Measurements from ENCODE around the gene MCF2. TPM values are rescaled to one million over a fixed set of nuclear protein-coding genes. Genes with fewer than 3 reads are reported as not detected.

MCF2 gene
- total RNA-seq, 1 experiment from 2014 or later, result not detected

- intact Hi-C loops (cut with micrococcal nuclease; ENCODE audit: unreplicated experiment), result no loop called here
- no peak overlapping the region for H3K4me2 ChIP-seq
Measured at GRCh38 chrX:139566981-139567380, 141.0 kb downstream of the MCF2 start.

GRCh38 chrX:139563251-139563650 lies 144.7 kb downstream of the MCF2 start:
- POLR2A ChIA-PET (ENCODE audit: unreplicated experiment), result no interaction called here
- Histone ChIP-seq H3K9me3 (ENCODE audit: insufficient read depth, low read depth) (no peaks in the 10 kb centered on the region), H4K20me1 (ENCODE audit: insufficient read depth) (no peaks in the 10 kb centered on the region), H3K4me2 (no peak overlapping the region), H2AFZ (no peak overlapping the region), H3K27ac (no peak overlapping the region), H3K27me3 (ENCODE audit: insufficient read depth, low read depth) (no peaks in the 10 kb centered on the region), H3K4me3 (no peak overlapping the region), H3K79me2 (ENCODE audit: low read depth) (no peaks in the 10 kb centered on the region), H3K36me3 (ENCODE audit: low read depth) (no peaks in the 10 kb centered on the region), H3K4me1 (replicated peaks; ENCODE audit: insufficient read depth) (no peaks in the 10 kb centered on the region), H3F3A (ENCODE audit: insufficient read depth, low read depth) (no peaks in the 10 kb centered on the region), H3K9me2 (ENCODE audit: insufficient read depth) (no peaks in the 10 kb centered on the region)
- no TSS peak for BruUV-seq (replicated peaks)
- no peak for TF ChIP-seq CTCF (conservative IDR thresholded peaks at IDR 0.05)
- TF ChIP-seq EZH2 (IDR thresholded peaks at IDR 0.05; ENCODE audit: low read depth), result no peak
- CTCF ChIA-PET, result no interaction called here
- no peak for DNase-seq
- intact Hi-C loops (cut with micrococcal nuclease; ENCODE audit: unreplicated experiment), result no loop called here

More at GRCh38 chrX:139566981-139567380, 141.0 kb downstream of the MCF2 start:
- Histone ChIP-seq H3K9me3 (ENCODE audit: insufficient read depth, low read depth) (no peaks in the 10 kb centered on the region), H3K79me2 (ENCODE audit: low read depth) (no peaks in the 10 kb centered on the region), H3K9me2 (ENCODE audit: insufficient read depth) (no peaks in the 10 kb centered on the region), H3K4me1 (replicated peaks; ENCODE audit: insufficient read depth) (no peaks in the 10 kb centered on the region), H3K36me3 (ENCODE audit: low read depth) (no peaks in the 10 kb centered on the region), H2AFZ (no peak overlapping the region), H3K4me3 (no peak overlapping the region), H3K27ac (no peak overlapping the region), H3F3A (ENCODE audit: insufficient read depth, low read depth) (no peaks in the 10 kb centered on the region), H3K27me3 (ENCODE audit: insufficient read depth, low read depth) (no peaks in the 10 kb centered on the region), H4K20me1 (ENCODE audit: insufficient read depth) (no peaks in the 10 kb centered on the region)
- ChIA-PET POLR2A (ENCODE audit: unreplicated experiment) (no interaction called here), CTCF (no interaction called here)
- TF ChIP-seq CTCF (conservative IDR thresholded peaks at IDR 0.05) (no peak), EZH2 (IDR thresholded peaks at IDR 0.05; ENCODE audit: low read depth) (no peak)
- no TSS peak for BruUV-seq (replicated peaks)
- DNase-seq, result no peak

- no peaks in the 10 kb centered on the region for H3K4me1 ChIP-seq (replicated peaks; ENCODE audit: insufficient read depth)
- intact Hi-C loops (cut with micrococcal nuclease; ENCODE audit: unreplicated experiment), result no loop called here
- no peaks in the 10 kb centered on the region for H4K20me1 ChIP-seq (ENCODE audit: insufficient read depth)
- ChIA-PET CTCF (no interaction called here), POLR2A (ENCODE audit: unreplicated experiment) (no interaction called here)
- H3K4me3 ChIP-seq, result no peak overlapping the region
- H3K27me3 ChIP-seq (ENCODE audit: insufficient read depth, low read depth), result no peaks in the 10 kb centered on the region
- no peaks in the 10 kb centered on the region for H3K9me3 ChIP-seq (ENCODE audit: insufficient read depth, low read depth)
- H2AFZ ChIP-seq, result no peak overlapping the region
- no peak overlapping the region for H3K4me2 ChIP-seq
- H3K9me2 ChIP-seq (ENCODE audit: insufficient read depth), result no peaks in the 10 kb centered on the region
- H3K36me3 ChIP-seq (ENCODE audit: low read depth), result no peaks in the 10 kb centered on the region
- no peaks in the 10 kb centered on the region for H3F3A ChIP-seq (ENCODE audit: insufficient read depth, low read depth)
- no peak for DNase-seq
- TF ChIP-seq CTCF (conservative IDR thresholded peaks at IDR 0.05), result no peak
- no peak for TF ChIP-seq EZH2 (IDR thresholded peaks at IDR 0.05; ENCODE audit: low read depth)
- no TSS peak for BruUV-seq (replicated peaks)
- H3K27ac ChIP-seq, result no peak overlapping the region
- H3K79me2 ChIP-seq (ENCODE audit: low read depth), result no peaks in the 10 kb centered on the region
Measured at GRCh38 chrX:139560221-139560620, 147.7 kb downstream of the MCF2 start.
